Heart left ventricle (tissue), 16 donors: ENCODE measurements around the gene PIANP. TPM values are rescaled to one million over a fixed set of nuclear protein-coding genes. Genes with fewer than 3 reads are reported as not detected.
"Not testable (repeated sequence)": the region's sequence is repeated elsewhere in the genome, so short reads cannot be mapped to it uniquely, and the experiment has no call there.

Experiments used
- ATAC-seq, 4 donors: fragments of 200-7000 bp; cut with Tn5 transposase; one replicate each; pipeline ENCODE4 v1.9.1; 2020 to 2022; ENCODE audit warnings: moderate library complexity in 4 of 4, mild to moderate bottlenecking in 3 of 4, moderate number of reproducible peaks in 1 of 4
- DNase-seq, 5 donors: peaks; one replicate each; pipeline ENCODE4 v3.0.0-alpha.2; 2020
- H3K27ac ChIP-seq, 12 donors: fragments of 200-600 bp; sonication (generic) in 4 of 12; one replicate each; pipeline versions ENCODE4 v1.5.0 to v1.8.0; 2016 to 2022; ENCODE audit warnings: mild to moderate bottlenecking in 2 of 12
- H3K27me3 ChIP-seq, 9 donors: fragments of 200-600 bp; sonication (generic) in 2 of 9; one replicate each; pipeline versions ENCODE4 v1.5.1 to v1.8.0; 2016 to 2022; ENCODE audit warnings: mild to moderate bottlenecking in 3 of 9
- H3K36me3 ChIP-seq, 9 donors: fragments of 200-600 bp; sonication (generic) in 2 of 9; one replicate each; pipeline versions ENCODE4 v1.5.0 to v1.8.0; 2018 to 2022; ENCODE audit warnings: mild to moderate bottlenecking in 2 of 9
- H3K4me1 ChIP-seq, 12 donors: fragments of 200-600 bp; sonication (generic) in 4 of 12; one replicate each; pipeline versions ENCODE4 v1.5.0 to v1.8.0; 2016 to 2022; ENCODE audit warnings: mild to moderate bottlenecking in 3 of 12
- H3K4me3 ChIP-seq, 12 donors: fragments of 200-600 bp; sonication (generic) in 4 of 12; one replicate each; pipeline versions ENCODE4 v1.5.0 to v1.8.0; 2017 to 2022; ENCODE audit warnings: mild to moderate bottlenecking in 9 of 12, moderate library complexity in 4 of 12
- H3K9me3 ChIP-seq, 12 donors: fragments of 200-600 bp; sonication (generic) in 4 of 12; one replicate each; pipeline versions ENCODE4 v1.5.0 to v1.8.0; 2016 to 2022; ENCODE audit warnings: mild to moderate bottlenecking in 1 of 12
- POLR2A ChIP-seq, 2 donors: fragments of 450-650 bp; IDR thresholded peaks; one replicate each; pipeline ENCODE4 v1.6.1; 2017; ENCODE audit warnings: antibody characterized with exemption in 2 of 2, mild to moderate bottlenecking in 2 of 2, moderate library complexity in 2 of 2
- WGBS, 4 donors: extraction: QIAGEN DNeasy Blood & Tissue Kit in 2 of 4; methylation state at CpG; one replicate each; pipeline versions ENCODE4 v1.1.5 to v1.1.7; 2013 to 2018; 5-methylcytosine and 5-hydroxymethylcytosine counted together
- intact Hi-C, 10 donors: fragments of 100-400 bp; cut with DNase I; formaldehyde crosslinking; loops; one replicate each; pipeline versions ENCODE4 v1.11.1 to v1.14.2; 2022
- long read RNA-seq, 3 donors: library from polyadenylated mRNA; unstranded; transcript quantifications; one replicate each; pipeline ENCODE4 v2.0.0, GENCODE V29; 2020 to 2021
- polyA plus RNA-seq, 2 donors: library from polyadenylated mRNA; stranded (reverse); fragments of 200-250 nt; gene quantifications; one replicate each; pipeline ENCODE4 v1.2.3, GENCODE V29; 2013
- total RNA-seq, 9 donors: library from RNA; depleted of rRNA in 2 of 9; stranded (reverse); fragments of >200 nt in 2 of 9; fragmentation: NEBNext Ultra II Directional in 3 of 9; extraction: Animal tissue kit (Norgen Biotek cat#: 25700) in 3 of 9; gene quantifications; one replicate each; pipeline versions ENCODE4 v1.1.0 to v1.2.4, GENCODE V29; 2016 to 2023
- TF ChIP-seq, protein P1 (sequence below), 12 donors: fragments of 200-600 bp; sonication (generic) in 4 of 12; IDR thresholded peaks; one replicate each; pipeline versions ENCODE4 v1.5.0 to v1.8.0; 2018 to 2022; ENCODE audit warnings: antibody characterized with exemption in 12 of 12, mild to moderate bottlenecking in 5 of 12
- donor health status: ischemic (EF 13 %, LVEDD 7.1; RV severe dilation, severe dysfunction).
- donor health status: healthy with polysubstance abuse.
- donor health status: DM: no; HTN: yes; CAD: no.
- donor health status: DM: no; HTN: no; CAD: no.
- donor health status: ischemic (EF 25% LVEDD 6.9; RV normal size, moderate dysfunction).
- donor health status: ischemic (EF 25% LVEDD 5.7; RV mildly dilated, moderate dysfunction).
- donor health status: healthy.
- donor health status: DM: yes; HTN: yes; CAD: no.
- donor health status: ischemic (EF 35%, LVEDD 5.7; RV mildly dilated, moderate dysfunction).
- donor health status: nonischemic (EF 11% LVEDD 7.7; RV severe dilation, severe dysfunction).
- donor health status: DM: yes; HTN: yes; CAD: no.
- donor health status: PGD.
- donor health status: ischemic (EF 29% LVEDD 5.4; RV normal size, mild dysfunction).
- donor health status: nonischemic (EF 23%, LVEDD 6.1; RV moderate dilation, normal function).

PIANP gene
- total RNA-seq (under 1 TPM in 3 of 9 donors, not detected in 6; 0.11 to 0.32 (median 0.22) TPM), polyA plus RNA-seq (under 1 TPM; 0.15 to 0.28 TPM)
- long read RNA-seq, donor 1, result 0 reads
- long read RNA-seq, donor 2, result 0 reads
- long read RNA-seq, donor 3, partial matches to known transcripts, result 1 of 1 reads
- long read RNA-seq, donor 3, other reads (novel, unspliced or antisense), result 0 of 1 reads

- Histone ChIP-seq H3K27me3 (peaks cover 17 to 93% (median 61%) of the 10 kb centered on the region in 9 donors), H3K9me3 (no peaks in the 10 kb centered on the region), H3K4me3 (peak within 1 kb of the TSS; percentile 3 to 60 (median 48)), H3K36me3 (no peaks in the 10 kb centered on the region), H3K4me1 (peaks cover 0 to 15% (median 8%) of the 10 kb centered on the region in 12 donors), H3K27ac (no peak within 1 kb of the TSS)
- peak in 2 of 4 donors; percentile 45 to 74 for ATAC-seq
- no peak for TF ChIP-seq POLR2A (IDR thresholded peaks at IDR 0.05)
- DNase-seq, result peak in 2 of 5 donors; percentile 48 to 68
- 0 to 1% (median 1%) methylated on average over 35 to 43 of the region's 43 CpGs; no CpG with 5 or more reads in 1 of the 4 donors for WGBS, 4 donors
- intact Hi-C loops, result no loop called here
Measured at GRCh38 chr12:6700646-6701051, at the start of gene PIANP. Gene PIANP (minus strand): TSS chr12:6700815. CDS start chr12:6698061, 2,754 bp downstream.

DNA sequence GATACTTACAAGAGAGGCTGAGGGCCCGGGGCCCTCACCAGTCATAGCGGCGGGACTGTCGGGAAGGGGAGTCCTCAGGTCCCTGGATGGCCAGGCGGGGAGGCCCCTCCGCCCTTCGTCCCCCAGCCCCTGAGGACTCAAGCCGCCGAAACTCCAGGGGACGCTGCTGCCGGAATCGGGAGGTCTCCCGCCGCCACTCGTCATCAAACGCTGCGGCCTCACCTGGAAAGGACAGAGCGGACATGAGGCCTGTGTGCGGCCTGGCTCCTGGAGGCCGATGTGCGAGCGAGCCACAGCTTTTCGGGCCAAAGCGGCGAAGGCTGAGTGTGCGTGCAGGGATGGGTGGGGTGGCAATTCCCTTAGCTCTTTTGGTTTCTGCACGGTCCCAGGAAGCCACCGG lies 48.1 kb upstream of the PIANP start:
- no peak overlapping the region for H3K27ac ChIP-seq
- 92 to 95% (median 94%) methylated on average over 28 of the region's 28 CpGs for WGBS, 4 donors
- no peaks in the 10 kb centered on the region for H3K9me3 ChIP-seq
- H3K27me3 ChIP-seq, result no peaks in the 10 kb centered on the region
- H3K4me3 ChIP-seq, result no peak overlapping the region
- DNase-seq, result no peak
- intact Hi-C loops, result no loop called here
- H3K4me1 ChIP-seq, result peaks cover 0 to 29% (median 15%) of the 10 kb centered on the region in 12 donors
- peaks cover 0 to 56% (median 53%) of the 10 kb centered on the region in 9 donors for H3K36me3 ChIP-seq
- TF ChIP-seq, protein P1, sequence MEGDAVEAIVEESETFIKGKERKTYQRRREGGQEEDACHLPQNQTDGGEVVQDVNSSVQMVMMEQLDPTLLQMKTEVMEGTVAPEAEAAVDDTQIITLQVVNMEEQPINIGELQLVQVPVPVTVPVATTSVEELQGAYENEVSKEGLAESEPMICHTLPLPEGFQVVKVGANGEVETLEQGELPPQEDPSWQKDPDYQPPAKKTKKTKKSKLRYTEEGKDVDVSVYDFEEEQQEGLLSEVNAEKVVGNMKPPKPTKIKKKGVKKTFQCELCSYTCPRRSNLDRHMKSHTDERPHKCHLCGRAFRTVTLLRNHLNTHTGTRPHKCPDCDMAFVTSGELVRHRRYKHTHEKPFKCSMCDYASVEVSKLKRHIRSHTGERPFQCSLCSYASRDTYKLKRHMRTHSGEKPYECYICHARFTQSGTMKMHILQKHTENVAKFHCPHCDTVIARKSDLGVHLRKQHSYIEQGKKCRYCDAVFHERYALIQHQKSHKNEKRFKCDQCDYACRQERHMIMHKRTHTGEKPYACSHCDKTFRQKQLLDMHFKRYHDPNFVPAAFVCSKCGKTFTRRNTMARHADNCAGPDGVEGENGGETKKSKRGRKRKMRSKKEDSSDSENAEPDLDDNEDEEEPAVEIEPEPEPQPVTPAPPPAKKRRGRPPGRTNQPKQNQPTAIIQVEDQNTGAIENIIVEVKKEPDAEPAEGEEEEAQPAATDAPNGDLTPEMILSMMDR (IDR thresholded peaks at IDR 0.05), result no peak
- no peak for TF ChIP-seq POLR2A (IDR thresholded peaks at IDR 0.05)
- no peak for ATAC-seq

DNA sequence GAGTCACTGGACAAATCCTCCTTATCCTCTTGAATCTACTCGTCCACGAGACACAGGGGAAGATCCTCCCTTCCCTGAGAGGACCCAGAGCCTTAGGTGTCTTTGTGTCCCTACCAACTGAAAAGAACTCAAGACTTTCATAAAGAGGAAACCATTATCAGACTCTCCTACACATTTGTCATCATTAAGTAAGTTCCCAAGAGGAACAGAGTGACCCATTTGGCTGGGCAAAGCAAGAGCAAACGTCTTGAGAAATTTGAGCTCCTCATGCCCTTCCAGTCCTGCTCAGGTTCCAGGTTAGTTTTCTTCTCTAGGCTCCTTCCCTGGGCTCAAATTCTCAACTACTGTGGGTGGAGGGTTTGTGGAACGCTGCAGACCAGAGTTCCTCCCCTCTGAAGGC lies 46.6 kb upstream of the PIANP start:
- no peak for DNase-seq
- H3K36me3 ChIP-seq, result peaks cover 0 to 56% (median 53%) of the 10 kb centered on the region in 9 donors
- H3K4me3 ChIP-seq, result no peak overlapping the region
- WGBS, 4 donors, result 69 to 80% (median 76%) methylated on average over 4 of the region's 4 CpGs
- no peaks in the 10 kb centered on the region for H3K9me3 ChIP-seq
- ATAC-seq, result no peak
- TF ChIP-seq, protein P1 (IDR thresholded peaks at IDR 0.05), result no peak
- TF ChIP-seq POLR2A (IDR thresholded peaks at IDR 0.05), result no peak
- intact Hi-C loops, result no loop called here
- H3K27me3 ChIP-seq, result no peaks in the 10 kb centered on the region
- peaks cover 0 to 26% (median 12%) of the 10 kb centered on the region in 12 donors for H3K4me1 ChIP-seq
- H3K27ac ChIP-seq, result no peak overlapping the region

GRCh38 chr12:6745741-6746525 lies 45.3 kb upstream of the PIANP start:
- ATAC-seq, result peak in 3 of 4 donors; percentile 28 to 68 (median 58)
- 53 to 61% (median 56%) methylated on average over 12 to 13 of the region's 13 CpGs for WGBS, 4 donors
- no peaks in the 10 kb centered on the region for H3K9me3 ChIP-seq
- H3K27ac ChIP-seq, result peak overlapping the region in 8 of 12 donors; percentile 4 to 69 (median 44)
- peak in 1 of 5 donors; percentile 31 for DNase-seq
- intact Hi-C loops, result no loop called here
- TF ChIP-seq POLR2A (IDR thresholded peaks at IDR 0.05), result no peak
- TF ChIP-seq, protein P1 (IDR thresholded peaks at IDR 0.05), result no peak
- peaks cover 0 to 14% (median 4%) of the 10 kb centered on the region in 12 donors for H3K4me1 ChIP-seq
- H3K27me3 ChIP-seq, result no peaks in the 10 kb centered on the region
- H3K4me3 ChIP-seq, result no peak overlapping the region
- H3K36me3 ChIP-seq, result peaks cover 0 to 47% (median 43%) of the 10 kb centered on the region in 9 donors

DNA sequence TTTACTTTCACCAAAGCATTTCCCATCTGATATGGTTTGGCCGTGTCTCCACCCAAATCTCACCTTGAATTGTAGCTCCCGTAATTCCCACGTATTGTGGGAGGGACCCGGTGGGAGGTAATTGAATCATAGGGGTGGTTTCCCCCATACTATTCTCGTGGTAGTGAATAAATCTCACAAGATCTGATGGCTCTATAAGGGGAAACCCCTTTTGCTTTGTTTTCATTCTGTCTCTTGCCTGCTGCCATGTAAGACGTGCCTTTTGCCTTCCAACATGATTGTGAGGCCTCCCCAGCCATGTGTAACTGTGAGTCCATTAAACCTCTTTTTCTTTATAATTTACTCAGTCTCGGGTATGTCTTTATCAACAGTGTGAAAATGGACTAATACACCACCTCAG lies 42.7 kb upstream of the PIANP start:
- WGBS, 4 donors, result 77 to 81% (median 79%) methylated on average over 7 of the region's 7 CpGs
- intact Hi-C loops, H3K9me3 ChIP-seq, H3K4me3 ChIP-seq, H3K27me3 ChIP-seq, H3K27ac ChIP-seq, ATAC-seq: not testable (repeated sequence)
- Histone ChIP-seq H3K36me3 (peaks cover 0 to 21% (median 17%) of the 10 kb centered on the region in 9 donors), H3K4me1 (peaks cover 0 to 14% (median 4%) of the 10 kb centered on the region in 12 donors)
- DNase-seq, result peak in 1 of 5 donors; percentile 4
